Measurements from ENCODE around the gene ZNF428. TPM values are rescaled to one million over a fixed set of nuclear protein-coding genes. Genes with fewer than 3 reads are reported as not detected.
"Not testable (repeated sequence)": the region's sequence is repeated elsewhere in the genome, so short reads cannot be mapped to it uniquely, and the experiment has no call there.

The ZNF428 gene
- total RNA-seq, 3 donors from 2014 or later: 13.6 to 40.2 (median 19.4) TPM

- no peak for TF ChIP-seq CTCF (IDR thresholded peaks at IDR 0.05)
- DNase-seq (peak; percentile 43 to 71 (median 65)), ATAC-seq (peak; percentile 89)
- intact Hi-C loops (cut with DNase I, micrococcal nuclease): loop anchor here in 1 of 2 donors (10.0 kb wide), 1 partner anchor 85 kb away; no protein-coding TSS in a partner anchor
- no peak within 1 kb of the TSS for H3K4me3 ChIP-seq
- no peaks in the 10 kb centered on the region for H3K9me3 ChIP-seq
- H3K4me1 ChIP-seq (ENCODE audit: low read depth): peaks cover 6% of the 10 kb centered on the region
- H3K36me3 ChIP-seq (ENCODE audit: low read depth): no peaks in the 10 kb centered on the region
Measured at GRCh38 chr19:43639519-43640423, 20.3 kb upstream of the ZNF428 start, which contains the start of gene CADM4. CADM4 (minus strand) TSS chr19:43639850; CDS start chr19:43639790, 60 bp downstream.

GRCh38 chr19:43638995-43639518 lies 19.6 kb upstream of the ZNF428 start:
- DNase-seq (no peak), ATAC-seq (no peak)
- no peaks in the 10 kb centered on the region for H3K36me3 ChIP-seq (ENCODE audit: low read depth)
- peaks cover 6% of the 10 kb centered on the region for H3K4me1 ChIP-seq (ENCODE audit: low read depth)
- no peak for TF ChIP-seq CTCF (IDR thresholded peaks at IDR 0.05)
- no peak overlapping the region for H3K4me3 ChIP-seq
- no peaks in the 10 kb centered on the region for H3K9me3 ChIP-seq
- intact Hi-C loops (cut with DNase I, micrococcal nuclease): loop anchor here in 1 of 2 donors (10.0 kb wide), 1 partner anchor 84 kb away; no protein-coding TSS in a partner anchor

GRCh38 chr19:43638214-43638994 lies 19.0 kb upstream of the ZNF428 start:
- no peak for TF ChIP-seq CTCF (IDR thresholded peaks at IDR 0.05)
- H3K4me3 ChIP-seq: no peak overlapping the region
- H3K4me1 ChIP-seq (ENCODE audit: low read depth): peaks cover 6% of the 10 kb centered on the region
- no peaks in the 10 kb centered on the region for H3K9me3 ChIP-seq
- ATAC-seq (no peak), DNase-seq (no peak)
- no peaks in the 10 kb centered on the region for H3K36me3 ChIP-seq (ENCODE audit: low read depth)
- intact Hi-C loops (cut with DNase I, micrococcal nuclease): loop anchor here in 1 of 2 donors (10.0 kb wide), 1 partner anchor 84 kb away; no protein-coding TSS in a partner anchor

- ATAC-seq (no peak), DNase-seq (no peak)
- Histone ChIP-seq H3K4me1 (ENCODE audit: low read depth) (peaks cover 6% of the 10 kb centered on the region), H3K36me3 (ENCODE audit: low read depth) (no peaks in the 10 kb centered on the region), H3K9me3 (no peaks in the 10 kb centered on the region), H3K4me3 (no peak overlapping the region)
- intact Hi-C loops (cut with DNase I, micrococcal nuclease): loop anchor here in 1 of 2 donors (10.0 kb wide), 1 partner anchor 81 kb away; no protein-coding TSS in a partner anchor
- TF ChIP-seq CTCF (IDR thresholded peaks at IDR 0.05): no peak
Measured at GRCh38 chr19:43636121-43636683, 16.8 kb upstream of the ZNF428 start.

GRCh38 chr19:43635561-43635940 lies 16.1 kb upstream of the ZNF428 start:
- not testable (repeated sequence) for H3K9me3 ChIP-seq; H3K4me1 ChIP-seq (ENCODE audit: low read depth); DNase-seq; H3K4me3 ChIP-seq; H3K36me3 ChIP-seq (ENCODE audit: low read depth); ATAC-seq
- intact Hi-C loops (cut with DNase I, micrococcal nuclease): loop anchor here in 1 of 2 donors (10.0 kb wide), 1 partner anchor 81 kb away; no protein-coding TSS in a partner anchor

All from mucosa of descending colon (tissue), 3 donors.